GM12801 (cell line): ENCODE measurements around the gene ARMC2.

Experiments
- CTCF ChIP-seq: IDR thresholded peaks from one replicate; pipeline ENCODE4 v1.5.1; 2011; ENCODE audit warnings: control low read depth; ENCODE audit not compliant: insufficient read length; ENCODE audit errors: extremely low read depth

ARMC2 gene

DNA sequence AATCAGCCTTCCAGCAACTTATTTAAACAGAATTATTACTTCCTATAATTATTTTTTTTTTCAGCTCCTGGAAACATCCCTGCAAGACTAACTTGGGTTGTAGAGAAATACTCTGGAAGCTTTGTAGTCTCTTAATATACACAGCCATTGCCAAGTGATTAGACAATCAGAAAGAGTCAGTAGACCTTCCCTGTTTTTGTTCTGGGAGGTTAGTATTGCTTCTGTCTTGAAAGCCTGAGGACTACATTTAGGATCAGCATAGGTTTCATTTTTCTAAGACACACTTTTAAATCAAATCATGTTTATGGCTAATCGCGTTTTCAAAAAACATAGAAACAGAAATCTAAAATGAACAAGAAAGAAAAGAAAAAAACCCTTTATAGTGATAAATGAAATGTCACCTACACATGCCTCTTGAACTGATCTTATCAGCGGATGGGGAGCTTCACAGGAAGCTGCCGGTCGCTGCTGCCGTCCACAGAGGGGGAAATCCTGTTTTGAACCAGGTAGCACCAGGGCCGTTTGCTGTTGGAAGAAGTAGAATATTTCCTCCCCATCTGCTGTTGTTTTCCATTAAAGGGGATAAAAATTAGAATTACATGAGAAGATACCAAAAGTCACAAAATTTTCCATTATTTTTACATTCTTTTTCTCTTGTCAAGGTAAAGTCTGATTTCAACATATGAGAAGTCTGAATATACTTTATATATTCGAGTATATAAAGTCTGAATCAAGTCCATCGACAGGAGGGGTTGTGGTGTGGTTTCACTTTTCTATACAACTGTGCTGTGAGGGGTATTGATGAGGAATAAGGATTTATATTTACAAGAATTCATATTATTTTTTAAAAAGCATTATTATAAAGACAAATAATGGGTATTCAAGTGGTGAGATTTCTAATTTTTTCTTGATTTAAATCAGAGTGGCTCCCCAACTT, 94.6 kb downstream of the ARMC2 start:
- TF ChIP-seq CTCF, result no peak

DNA sequence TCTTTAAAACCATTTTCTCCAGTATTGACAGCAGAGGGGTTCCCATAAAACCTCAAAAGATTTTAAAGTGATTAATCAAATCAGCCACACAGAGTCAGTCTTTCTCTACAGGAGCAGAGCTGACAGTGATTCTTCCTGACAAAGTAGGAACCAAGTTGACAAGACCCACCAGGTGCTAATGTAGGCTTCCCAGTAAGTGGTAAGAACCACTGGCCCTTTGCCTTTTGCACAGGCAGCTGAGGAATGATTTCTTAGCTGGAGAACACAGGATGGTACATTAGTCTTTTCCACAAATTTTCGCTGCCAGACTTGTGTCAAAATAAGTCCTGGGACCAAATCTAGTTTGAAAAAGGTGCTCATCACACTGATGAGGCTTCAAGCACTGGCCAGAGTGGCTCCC, 95.8 kb downstream of the ARMC2 start:
- no peak for TF ChIP-seq CTCF

DNA sequence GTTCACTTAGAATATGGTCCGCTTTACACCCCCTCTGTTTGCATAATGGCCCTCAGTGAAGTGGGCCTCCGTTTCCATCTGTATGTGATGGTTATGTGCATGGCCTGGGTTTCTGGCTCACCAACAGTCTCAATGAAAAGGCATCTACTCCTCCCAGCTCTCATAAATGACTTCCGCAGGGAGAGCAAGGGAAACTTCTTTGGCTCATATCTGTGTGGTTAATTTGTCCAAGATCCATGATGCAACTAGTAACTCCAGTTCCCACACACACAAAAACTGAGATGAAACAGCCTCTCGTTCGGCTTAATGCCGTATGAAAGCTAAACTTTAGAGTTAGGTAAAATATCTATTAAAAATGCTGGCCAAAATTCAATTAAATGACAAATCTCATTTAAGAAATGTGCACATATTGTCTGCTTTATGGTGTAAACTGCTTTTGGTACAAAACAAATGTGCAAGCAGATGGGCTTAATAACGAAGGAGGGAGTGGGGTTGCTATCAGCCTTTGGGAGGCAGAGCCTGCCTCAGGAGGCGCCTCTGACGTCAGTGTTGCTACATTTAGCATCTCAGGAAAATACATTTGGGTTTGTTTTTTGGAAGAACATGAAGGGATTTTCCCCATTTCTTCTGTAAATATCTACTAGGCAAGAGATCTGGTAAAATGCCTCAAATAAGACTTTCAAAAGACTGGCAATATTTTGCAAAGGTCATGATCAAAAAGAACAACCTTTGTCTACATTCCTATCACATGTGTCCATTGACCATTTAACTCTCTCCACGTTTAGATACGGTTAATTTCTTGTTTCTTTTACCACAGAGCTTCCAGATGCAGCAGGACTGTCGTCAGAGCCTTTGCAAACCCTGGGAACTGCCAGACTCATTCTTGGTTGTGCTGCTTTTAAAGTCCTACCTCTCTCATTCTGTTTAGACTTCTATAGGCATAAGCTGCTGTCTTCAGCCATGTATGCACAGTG, 96.8 kb downstream of the ARMC2 start:
- no peak for TF ChIP-seq CTCF

DNA sequence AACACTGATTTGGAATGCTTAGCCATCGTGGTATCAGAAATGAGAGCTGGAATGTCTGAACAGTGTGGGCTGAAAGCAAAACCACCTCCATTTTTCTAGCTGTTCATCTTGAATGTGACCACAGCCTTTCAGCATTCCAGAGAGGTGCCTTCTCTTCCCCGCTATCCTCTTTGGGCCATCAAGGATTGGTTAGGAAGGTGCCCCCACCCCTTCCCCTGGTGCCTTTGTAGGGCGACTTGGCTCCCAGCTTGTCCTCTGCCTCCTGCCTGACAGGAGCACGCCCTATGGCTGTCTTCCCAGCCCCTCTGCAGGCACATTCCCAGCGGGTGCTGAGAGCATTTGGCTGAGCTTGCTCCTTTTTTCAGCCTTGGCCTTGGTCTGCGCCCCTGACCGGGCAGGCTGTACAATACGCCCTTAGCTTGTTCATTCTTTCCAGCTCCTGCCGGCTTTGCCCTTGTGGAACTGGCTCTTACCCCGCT, 97.5 kb downstream of the ARMC2 start:
- no peak for TF ChIP-seq CTCF

DNA sequence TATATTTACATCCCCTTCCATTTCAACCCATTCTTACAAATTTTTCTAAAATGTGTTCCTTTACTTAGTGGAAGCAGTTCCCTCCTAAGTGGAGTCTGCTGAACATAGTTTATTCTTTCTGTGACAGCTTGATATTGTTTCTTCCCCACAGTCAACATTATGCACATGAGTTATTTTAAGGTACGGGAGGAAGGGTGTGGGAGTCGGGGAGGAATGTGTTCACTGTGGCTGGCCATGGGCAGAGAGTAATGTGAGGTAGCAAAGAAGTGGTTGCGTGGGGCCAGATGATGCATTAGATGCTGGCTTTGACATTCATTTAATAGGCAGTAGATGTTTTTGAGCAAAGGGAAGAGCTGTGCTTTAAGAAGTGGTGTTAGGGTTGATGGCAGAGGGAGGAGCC, 98.5 kb downstream of the ARMC2 start:
- TF ChIP-seq CTCF, result no peak

- TF ChIP-seq CTCF, result no peak
Observed at GRCh38 chr6:108947114-108947854, 99.1 kb downstream of the ARMC2 start.
